A673 (cell line): ENCODE results near the gene BABAM2. TPM values are rescaled to one million over a fixed set of nuclear protein-coding genes. Genes with fewer than 3 reads are reported as not detected.
A peak's percentile ranks its signal among the peaks of the same experiment; 100 is the strongest.
"Not testable (repeated sequence)": the region's sequence is repeated elsewhere in the genome, so short reads cannot be mapped to it uniquely, and the experiment has no call there.

ENCODE experiments used
- BruUV-seq: library from RNA; stranded (reverse); fragments of 400-500 nt; replicated peaks from 2 replicates; lab custom pipeline; 2021; lab: Mats Ljungman, UMichigan
- CTCF ChIA-PET: fragments of 300-600 bp; sonication (Branson Sonifier 250); formaldehyde crosslinking; loops from one replicate; lab custom pipeline; 2022; ENCODE audit warnings: antibody characterized with exemption; lab: Charles Lee
- POLR2A ChIA-PET: fragments of 300-600 bp; sonication (Branson Sonifier 250); formaldehyde crosslinking; loops from one replicate; lab custom pipeline; 2022; ENCODE audit warnings: antibody characterized with exemption; ENCODE audit not compliant: low non-redundant PET; lab: Charles Lee
- DNase-seq: peaks from one replicate; pipeline ENCODE4 v3.0.0-alpha.2; 2015; ENCODE audit warnings: low spot score
- H3K27ac ChIP-seq: fragments of 200-600 bp; sonication (generic); 2 replicates; pipeline ENCODE4 v1.5.1; 2016; ENCODE audit warnings: mixed run types, low read depth, mild to moderate bottlenecking, mixed read lengths, antibody characterized with exemption, low read length; ENCODE audit not compliant: poor library complexity, severe bottlenecking
- H3K27me3 ChIP-seq: fragments of 200-600 bp; sonication (generic); replicated peaks from 2 replicates; pipeline ENCODE4 v1.6.1; 2017; ENCODE audit warnings: mixed run types, low read depth, mild to moderate bottlenecking, mixed read lengths, antibody characterized with exemption, low read length; ENCODE audit not compliant: insufficient read depth, poor library complexity
- H3K36me3 ChIP-seq: fragments of 200-600 bp; sonication (generic); 2 replicates; pipeline ENCODE4 v1.6.1; 2016; ENCODE audit warnings: mixed run types, mild to moderate bottlenecking, mixed read lengths, antibody characterized with exemption, low read length; ENCODE audit not compliant: insufficient read depth, poor library complexity, severe bottlenecking
- H3K4me1 ChIP-seq: fragments of 200-600 bp; sonication (generic); 2 replicates; pipeline ENCODE4 v1.6.1; 2017; ENCODE audit warnings: mixed run types, mild to moderate bottlenecking, mixed read lengths, antibody characterized with exemption, low read length; ENCODE audit not compliant: insufficient read depth, poor library complexity, severe bottlenecking
- H3K4me3 ChIP-seq: fragments of 200-600 bp; sonication (generic); 2 replicates; pipeline ENCODE4 v1.5.1; 2016; ENCODE audit warnings: low read depth, mixed run types, mild to moderate bottlenecking, mixed read lengths, low read length; ENCODE audit not compliant: poor library complexity, severe bottlenecking
- H3K9me3 ChIP-seq: fragments of 200-600 bp; sonication (generic); 2 replicates; pipeline ENCODE4 v1.6.1; 2016; ENCODE audit warnings: mixed run types, low read depth, mild to moderate bottlenecking, mixed read lengths, antibody characterized with exemption, low read length; ENCODE audit not compliant: poor library complexity, severe bottlenecking
- CTCF ChIP-seq: fragments of 300-800, 200-600 bp; sonication (generic); conservative IDR thresholded peaks from 2 replicates; pipeline ENCODE4 v1.5.1; 2017; ENCODE audit warnings: low read depth, mild to moderate bottlenecking, antibody characterized with exemption, low read length, moderate library complexity, mixed read lengths
- EZH2 ChIP-seq: fragments of 200-600 bp; sonication (generic); IDR thresholded peaks from 2 replicates; pipeline ENCODE4 v1.6.1; 2017; ENCODE audit warnings: borderline replicate concordance, low read depth, mild to moderate bottlenecking, mixed read lengths, antibody characterized with exemption, low read length; ENCODE audit not compliant: poor library complexity, severe bottlenecking
- intact Hi-C: fragments of 100-400 bp; cut with micrococcal nuclease; formaldehyde crosslinking; loops from one replicate; pipeline ENCODE4 v1.10.0; 2022; ENCODE audit not compliant: unreplicated experiment
- total RNA-seq: library from RNA; stranded (reverse); gene quantifications from 2 replicates; pipeline ENCODE4 v1.2.3, GENCODE V29; 2021

Gene BABAM2
- total RNA-seq, 1 experiment from 2014 or later: 21.8 TPM

DNA sequence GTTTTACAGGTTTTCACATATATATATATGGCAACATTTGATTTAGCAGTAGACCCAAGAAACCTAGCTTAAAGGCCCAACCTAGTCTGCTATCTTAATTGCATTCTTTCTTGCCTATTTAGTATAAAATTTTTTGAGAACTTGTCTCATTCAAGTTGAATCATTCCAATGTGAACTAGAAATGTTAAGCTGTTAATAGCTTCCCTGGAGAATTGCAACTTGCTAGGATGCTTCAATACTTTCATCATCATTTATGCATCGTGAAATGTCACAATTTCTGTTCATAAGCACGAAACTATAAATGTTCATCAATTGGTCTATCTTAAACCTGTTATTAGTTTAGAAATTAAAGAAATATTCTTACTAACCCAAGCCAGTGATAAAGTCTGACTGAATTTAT lies 217.6 kb downstream of the BABAM2 start:
- H3K4me3 ChIP-seq: no peak overlapping the region
- POLR2A ChIA-PET: no interaction called here
- BruUV-seq: no TSS peak
- no peaks in the 10 kb centered on the region for H3K4me1 ChIP-seq
- intact Hi-C loops: no loop called here
- CTCF ChIA-PET: no interaction called here
- no peaks in the 10 kb centered on the region for H3K27me3 ChIP-seq
- H3K9me3 ChIP-seq: no peaks in the 10 kb centered on the region
- no peaks in the 10 kb centered on the region for H3K36me3 ChIP-seq
- TF ChIP-seq CTCF: no peak
- no peak for TF ChIP-seq EZH2
- no peak overlapping the region for H3K27ac ChIP-seq
- peak; percentile 56 for DNase-seq

GRCh38 chr2:28113771-28114170 lies 223.2 kb downstream of the BABAM2 start:
- POLR2A ChIA-PET: interaction anchor here (0.7 kb wide), 1 partner anchor 220 kb away, joined by 4 read pairs; no protein-coding TSS in a partner anchor
- H3K4me3 ChIP-seq, BruUV-seq, CTCF ChIA-PET, H3K27me3 ChIP-seq, DNase-seq, H3K9me3 ChIP-seq, H3K4me1 ChIP-seq, intact Hi-C loops, H3K36me3 ChIP-seq, H3K27ac ChIP-seq: not testable (repeated sequence)

- CTCF ChIA-PET: no interaction called here
- no TSS peak for BruUV-seq
- Histone ChIP-seq H3K36me3 (no peaks in the 10 kb centered on the region), H3K4me3 (no peak overlapping the region), H3K27ac (no peak overlapping the region), H3K4me1 (no peaks in the 10 kb centered on the region), H3K27me3 (no peaks in the 10 kb centered on the region), H3K9me3 (no peaks in the 10 kb centered on the region)
- DNase-seq: no peak
- TF ChIP-seq CTCF (no peak), EZH2 (no peak)
- intact Hi-C loops: no loop called here
- POLR2A ChIA-PET: no interaction called here
Measured at GRCh38 chr2:28117104-28117596, 226.6 kb downstream of the BABAM2 start.

GRCh38 chr2:28119631-28120030 lies 229.1 kb downstream of the BABAM2 start:
- TF ChIP-seq EZH2 (no peak), CTCF (no peak)
- intact Hi-C loops: no loop called here
- no peak for DNase-seq
- H3K27ac ChIP-seq: no peak overlapping the region
- H3K9me3 ChIP-seq: no peaks in the 10 kb centered on the region
- BruUV-seq: no TSS peak
- POLR2A ChIA-PET: no interaction called here
- H3K4me1 ChIP-seq: no peaks in the 10 kb centered on the region
- no peaks in the 10 kb centered on the region for H3K27me3 ChIP-seq
- CTCF ChIA-PET: no interaction called here
- H3K36me3 ChIP-seq: no peaks in the 10 kb centered on the region
- H3K4me3 ChIP-seq: no peak overlapping the region
